ENCODE measurements around the gene MYCBP.

DNA sequence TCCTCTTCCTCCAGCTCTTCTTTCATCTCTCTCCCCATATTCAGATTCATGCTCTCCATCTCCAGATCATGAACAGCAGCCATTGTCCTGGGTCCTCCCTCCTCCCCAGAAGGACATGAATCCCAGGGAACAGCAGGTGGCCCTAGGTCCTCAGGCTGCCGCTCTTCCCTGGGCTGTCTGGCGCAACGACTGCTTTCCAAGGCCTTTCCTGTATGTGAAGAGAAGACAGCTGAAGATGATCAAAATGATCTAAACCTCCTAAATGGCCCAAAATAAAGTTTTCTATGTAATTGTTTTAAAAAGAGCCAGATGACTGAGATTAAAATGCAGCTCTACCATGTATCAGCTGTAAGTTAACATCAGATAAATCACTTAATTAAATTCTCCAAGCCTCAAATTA lies 46.0 kb upstream of the MYCBP start:
- no peak for TF ChIP-seq SIN3A (IDR thresholded peaks at IDR 0.05; ENCODE audit: borderline replicate concordance, insufficient read depth, low read length)
- TF ChIP-seq, protein P1, sequence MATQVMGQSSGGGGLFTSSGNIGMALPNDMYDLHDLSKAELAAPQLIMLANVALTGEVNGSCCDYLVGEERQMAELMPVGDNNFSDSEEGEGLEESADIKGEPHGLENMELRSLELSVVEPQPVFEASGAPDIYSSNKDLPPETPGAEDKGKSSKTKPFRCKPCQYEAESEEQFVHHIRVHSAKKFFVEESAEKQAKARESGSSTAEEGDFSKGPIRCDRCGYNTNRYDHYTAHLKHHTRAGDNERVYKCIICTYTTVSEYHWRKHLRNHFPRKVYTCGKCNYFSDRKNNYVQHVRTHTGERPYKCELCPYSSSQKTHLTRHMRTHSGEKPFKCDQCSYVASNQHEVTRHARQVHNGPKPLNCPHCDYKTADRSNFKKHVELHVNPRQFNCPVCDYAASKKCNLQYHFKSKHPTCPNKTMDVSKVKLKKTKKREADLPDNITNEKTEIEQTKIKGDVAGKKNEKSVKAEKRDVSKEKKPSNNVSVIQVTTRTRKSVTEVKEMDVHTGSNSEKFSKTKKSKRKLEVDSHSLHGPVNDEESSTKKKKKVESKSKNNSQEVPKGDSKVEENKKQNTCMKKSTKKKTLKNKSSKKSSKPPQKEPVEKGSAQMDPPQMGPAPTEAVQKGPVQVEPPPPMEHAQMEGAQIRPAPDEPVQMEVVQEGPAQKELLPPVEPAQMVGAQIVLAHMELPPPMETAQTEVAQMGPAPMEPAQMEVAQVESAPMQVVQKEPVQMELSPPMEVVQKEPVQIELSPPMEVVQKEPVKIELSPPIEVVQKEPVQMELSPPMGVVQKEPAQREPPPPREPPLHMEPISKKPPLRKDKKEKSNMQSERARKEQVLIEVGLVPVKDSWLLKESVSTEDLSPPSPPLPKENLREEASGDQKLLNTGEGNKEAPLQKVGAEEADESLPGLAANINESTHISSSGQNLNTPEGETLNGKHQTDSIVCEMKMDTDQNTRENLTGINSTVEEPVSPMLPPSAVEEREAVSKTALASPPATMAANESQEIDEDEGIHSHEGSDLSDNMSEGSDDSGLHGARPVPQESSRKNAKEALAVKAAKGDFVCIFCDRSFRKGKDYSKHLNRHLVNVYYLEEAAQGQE (IDR thresholded peaks at IDR 0.05; ENCODE audit: insufficient read depth in 1 of 2, low read depth in 2 of 2, low read length in 2 of 2), result no peak
- no peak for TF ChIP-seq POLR2AphosphoS5 (IDR thresholded peaks at IDR 0.05; ENCODE audit: low read depth, low read length)
- no peak for TF ChIP-seq TAF1 (IDR thresholded peaks at IDR 0.05; ENCODE audit: borderline replicate concordance, insufficient read depth, low read length)
- no peak for TF ChIP-seq FOXP2 (optimal IDR thresholded peaks at IDR 0.05; ENCODE audit: borderline replicate concordance, extremely low read depth, extremely low read length, insufficient read depth)
